Endothelial cell of umbilical vein (primary cell): ENCODE results near the gene IGFBP7. TPM values are rescaled to one million over a fixed set of nuclear protein-coding genes. Genes with fewer than 3 reads are reported as not detected.

ENCODE experiments used
- BruUV-seq: library from RNA; stranded (reverse); fragments of 400-500 nt; replicated peaks from 2 replicates; lab custom pipeline; 2021; lab: Mats Ljungman, UMichigan
- CTCF ChIA-PET: fragments of 300-600, 350-600 bp; sonication (Branson Sonifier 250); formaldehyde crosslinking; loops from one replicate; lab custom pipeline; 2021; ENCODE audit warnings: antibody characterized with exemption, inconsistent platforms; lab: Charles Lee
- POLR2A ChIA-PET: fragments of 300-600, 350-600 bp; sonication (Branson Sonifier 250); formaldehyde crosslinking; loops from one replicate; lab custom pipeline; 2021; ENCODE audit warnings: antibody characterized with exemption, inconsistent platforms; lab: Charles Lee
- DNase-seq: peaks from one replicate; pipeline ENCODE4 v3.0.0-alpha.2; 2011; ENCODE audit warnings: low read depth, low spot score
- FAIRE-seq: peaks from 2 replicates; lab custom pipeline; 2011; peaks lifted over from hg19 to GRCh38; lab: Jason Lieb, UNC
- H2AFZ ChIP-seq: 2 replicates; pipeline ENCODE4 v1.6.0; 2012; ENCODE audit warnings: low read depth, low read length, control low read depth, inconsistent platforms
- H3K27ac ChIP-seq: 2 replicates; pipeline ENCODE4 v1.5.1; 2011; ENCODE audit warnings: low read depth, mild to moderate bottlenecking, control low read depth, low read length, moderate library complexity; ENCODE audit not compliant: insufficient read depth
- H3K27me3 ChIP-seq, 2 experiments: 2 replicates each; pipeline versions ENCODE4 v1.6.0 to v1.6.1; 2011; ENCODE audit warnings: low read length in 2 of 2, mixed read lengths in 1 of 2; ENCODE audit not compliant: control insufficient read depth in 2 of 2, insufficient read depth in 2 of 2
- H3K36me3 ChIP-seq, 2 experiments: 2 replicates in 1 of 2; 3 replicates in 1 of 2; pipeline ENCODE4 v1.5.1; 2011; ENCODE audit warnings: low read length in 2 of 2, mild to moderate bottlenecking in 1 of 2, moderate library complexity in 1 of 2; ENCODE audit not compliant: control insufficient read depth in 2 of 2, insufficient read depth in 2 of 2; ENCODE audit errors: extremely low read depth in 1 of 2
- H3K4me1 ChIP-seq: 3 replicates; pipeline ENCODE4 v1.5.1; 2011; ENCODE audit warnings: mild to moderate bottlenecking, low read length; ENCODE audit not compliant: control insufficient read depth, insufficient read depth; ENCODE audit errors: extremely low read depth
- H3K4me2 ChIP-seq: 2 replicates; pipeline ENCODE4 v1.6.1; 2011; ENCODE audit warnings: low read length, control low read depth, mixed read lengths; ENCODE audit not compliant: insufficient read depth
- H3K4me3 ChIP-seq, 3 experiments: fragments of 200-600 bp in 1 of 3; sonication (generic), shearing (Covaris generic) in 1 of 3; replicated peaks in 1 of 3; 2 replicates each; pipeline ENCODE4 v1.5.1; 2011 to 2016; ENCODE audit warnings: control low read depth in 3 of 3, low read length in 3 of 3, mild to moderate bottlenecking in 2 of 3, inconsistent platforms in 1 of 3, low read depth in 1 of 3, moderate library complexity in 1 of 3; ENCODE audit not compliant: insufficient read depth in 1 of 3
- H3K79me2 ChIP-seq: 2 replicates; pipeline ENCODE4 v1.6.0; 2012; ENCODE audit warnings: low read length, inconsistent platforms; ENCODE audit not compliant: control insufficient read depth, insufficient read depth
- H3K9ac ChIP-seq: replicated peaks from 2 replicates; pipeline ENCODE3; 2011; ENCODE audit warnings: low read length, control low read depth; ENCODE audit not compliant: insufficient read depth; ENCODE audit errors: extremely low read depth
- H3K9me1 ChIP-seq: replicated peaks from 3 replicates; pipeline ENCODE4 v1.6.0; 2011; ENCODE audit warnings: mild to moderate bottlenecking, low read length; ENCODE audit not compliant: control insufficient read depth, insufficient read depth; ENCODE audit errors: extremely low read depth
- H3K9me3 ChIP-seq: replicated peaks from 2 replicates; pipeline ENCODE4 v1.5.1; 2012; ENCODE audit warnings: low read length, inconsistent platforms; ENCODE audit not compliant: control insufficient read depth, insufficient read depth
- H4K20me1 ChIP-seq: replicated peaks from 2 replicates; pipeline ENCODE3; 2011; ENCODE audit warnings: mild to moderate bottlenecking, low read length; ENCODE audit not compliant: control insufficient read depth, insufficient read depth; ENCODE audit errors: extremely low read depth
- EZH2 ChIP-seq: IDR thresholded peaks from 2 replicates; pipeline ENCODE4 v1.6.1; 2012; ENCODE audit warnings: borderline replicate concordance, low read depth, mild to moderate bottlenecking, moderate library complexity, low read length, inconsistent platforms; ENCODE audit not compliant: severe bottlenecking
- FOS ChIP-seq: IDR thresholded peaks from 2 replicates; pipeline ENCODE4 v1.6.1; 2011; ENCODE audit warnings: mild to moderate bottlenecking, low read length, moderate library complexity, borderline replicate concordance; ENCODE audit not compliant: insufficient read depth
- GATA2 ChIP-seq: IDR thresholded peaks from 2 replicates; pipeline ENCODE4 v1.7.0; 2011; ENCODE audit warnings: low read depth, mild to moderate bottlenecking, moderate library complexity, mixed read lengths, low read length; ENCODE audit not compliant: insufficient read length, insufficient read depth
- JUN ChIP-seq: IDR thresholded peaks from 2 replicates; pipeline ENCODE4 v1.6.1; 2011; ENCODE audit warnings: borderline replicate concordance, low read depth; ENCODE audit not compliant: insufficient read length, insufficient read depth
- MYC ChIP-seq: IDR thresholded peaks from one replicate; pipeline ENCODE4 v1.6.1; 2011; ENCODE audit warnings: mild to moderate bottlenecking, low read depth, low read length
- POLR2A ChIP-seq: IDR thresholded peaks from 2 replicates; pipeline ENCODE4 v1.6.1; 2012; ENCODE audit warnings: low read depth, mild to moderate bottlenecking, control low read depth, low read length
- POLR2AphosphoS5 ChIP-seq: IDR thresholded peaks from 2 replicates; pipeline ENCODE4 v1.6.1; 2012; ENCODE audit warnings: low read depth, mild to moderate bottlenecking, control low read depth, low read length, moderate library complexity; ENCODE audit not compliant: insufficient read depth
- dilution Hi-C: fragments of 300-500 bp; cut with MboI; formaldehyde crosslinking; loops from one replicate; pipeline ENCODE4 v1.15.0; 2019; ENCODE audit warnings: low sequenced_read_pairs; ENCODE audit not compliant: extremely low pct_ligation_motif_present
- intact Hi-C: fragments of 100-400 bp; cut with micrococcal nuclease; formaldehyde crosslinking; loops from one replicate; pipeline ENCODE4 v1.10.0; 2022
- polyA plus RNA-seq, 4 experiments: library from polyadenylated mRNA; depleted of rRNA in 3 of 4; stranded (reverse) in 3 of 4; unstranded in 1 of 4; fragments of >200 nt; gene quantifications; 2 replicates each; pipeline versions ENCODE4 v1.2.1 to v1.2.3, GENCODE V29; 2011 to 2012; ENCODE audit warnings: missing spikeins in 1 of 4
- total RNA-seq: library from RNA; stranded (reverse); gene quantifications from 2 replicates; pipeline ENCODE4 v1.2.3, GENCODE V29; 2021
- TF ChIP-seq, protein P1 (sequence below): IDR thresholded peaks from 2 replicates; pipeline ENCODE4 v1.6.1; 2011; ENCODE audit not compliant: insufficient read depth, insufficient read length
- TF ChIP-seq, protein P2 (sequence below), 2 donors: IDR thresholded peaks; 1 replicate in 1 of 2; 2 replicates in 1 of 2; pipeline ENCODE4 v1.5.1; 2011; ENCODE audit warnings: low read length in 2 of 2, mild to moderate bottlenecking in 2 of 2, moderate library complexity in 2 of 2, control low read depth in 1 of 2, inconsistent platforms in 1 of 2, low read depth in 1 of 2; ENCODE audit not compliant: insufficient read depth in 1 of 2; ENCODE audit errors: extremely low read depth in 1 of 2

Gene IGFBP7
- total and polyA plus RNA-seq, 2 donors (not counting 3 experiments of a cell fraction or from before 2014, with no cell fraction given) = 526 to 770 TPM

DNA sequence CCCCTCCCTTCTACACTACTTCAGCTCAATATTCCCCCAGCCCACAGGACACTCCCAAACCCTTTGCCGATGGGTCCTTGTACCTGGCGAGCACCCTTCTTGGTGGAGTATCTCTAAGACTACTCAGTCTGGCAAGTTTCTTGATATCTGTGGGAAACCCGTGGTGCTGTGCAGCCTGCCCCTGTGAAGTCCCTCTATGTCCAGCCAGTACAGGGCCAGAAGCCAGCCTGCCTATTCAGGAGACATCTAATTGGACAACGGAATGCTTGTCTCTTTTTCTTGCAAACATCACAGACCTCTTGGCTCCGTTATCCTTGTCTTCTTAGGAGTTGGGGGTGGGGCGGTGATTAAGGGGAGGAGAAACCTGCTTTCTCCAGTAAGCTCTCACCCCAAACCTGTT lies 3.7 kb upstream of the IGFBP7 start:
- CTCF ChIA-PET = interaction anchor here (2.4 kb wide), 1 partner anchor 50 kb away, joined by 12 read pairs; no protein-coding TSS in a partner anchor
- Histone ChIP-seq H4K20me1 (no peaks in the 10 kb centered on the region), H3K9ac (no peak overlapping the region), H3K4me1 (peaks cover 23% of the 10 kb centered on the region), H3K4me3 (no peak overlapping the region), H3K27ac (no peak overlapping the region), H3K27me3 (no peaks in the 10 kb centered on the region), H2AFZ (no peak overlapping the region), H3K79me2 (peaks cover 12% of the 10 kb centered on the region), H3K4me2 (no peak overlapping the region), H3K36me3 (no peaks in the 10 kb centered on the region), H3K9me3 (no peaks in the 10 kb centered on the region), H3K9me1 (no peaks in the 10 kb centered on the region)
- dilution Hi-C loops (no loop called here), intact Hi-C loops (no loop called here)
- no peak for FAIRE-seq
- POLR2A ChIA-PET = no interaction called here
- no peak for DNase-seq
- TF ChIP-seq FOS (no peak), EZH2 (no peak), JUN (no peak), GATA2 (no peak), MYC (no peak), POLR2A (no peak), POLR2AphosphoS5 (no peak)
- TF ChIP-seq, protein P1, sequence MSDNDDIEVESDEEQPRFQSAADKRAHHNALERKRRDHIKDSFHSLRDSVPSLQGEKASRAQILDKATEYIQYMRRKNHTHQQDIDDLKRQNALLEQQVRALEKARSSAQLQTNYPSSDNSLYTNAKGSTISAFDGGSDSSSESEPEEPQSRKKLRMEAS = no peak
- TF ChIP-seq, protein P2, sequence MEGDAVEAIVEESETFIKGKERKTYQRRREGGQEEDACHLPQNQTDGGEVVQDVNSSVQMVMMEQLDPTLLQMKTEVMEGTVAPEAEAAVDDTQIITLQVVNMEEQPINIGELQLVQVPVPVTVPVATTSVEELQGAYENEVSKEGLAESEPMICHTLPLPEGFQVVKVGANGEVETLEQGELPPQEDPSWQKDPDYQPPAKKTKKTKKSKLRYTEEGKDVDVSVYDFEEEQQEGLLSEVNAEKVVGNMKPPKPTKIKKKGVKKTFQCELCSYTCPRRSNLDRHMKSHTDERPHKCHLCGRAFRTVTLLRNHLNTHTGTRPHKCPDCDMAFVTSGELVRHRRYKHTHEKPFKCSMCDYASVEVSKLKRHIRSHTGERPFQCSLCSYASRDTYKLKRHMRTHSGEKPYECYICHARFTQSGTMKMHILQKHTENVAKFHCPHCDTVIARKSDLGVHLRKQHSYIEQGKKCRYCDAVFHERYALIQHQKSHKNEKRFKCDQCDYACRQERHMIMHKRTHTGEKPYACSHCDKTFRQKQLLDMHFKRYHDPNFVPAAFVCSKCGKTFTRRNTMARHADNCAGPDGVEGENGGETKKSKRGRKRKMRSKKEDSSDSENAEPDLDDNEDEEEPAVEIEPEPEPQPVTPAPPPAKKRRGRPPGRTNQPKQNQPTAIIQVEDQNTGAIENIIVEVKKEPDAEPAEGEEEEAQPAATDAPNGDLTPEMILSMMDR (IDR thresholded peaks at IDR 0.05; ENCODE audit: extremely low read depth in 1 of 2, insufficient read depth in 1 of 2, low read depth in 1 of 2, low read length in 2 of 2) = no peak
- no TSS peak for BruUV-seq
